Activated T-cell treated with anti-CD3 and anti-CD28 coated beads, Interleukin-2, amount 50 U/mL, for 1 hour (primary cell): ENCODE data around the gene SEMA5A.

Experiments used
- DNase-seq: peaks from one replicate; pipeline ENCODE4 v3.0.0-alpha.2; 2020

The SEMA5A gene

GRCh38 chr5:9089893-9090292 is 456.0 kb downstream of the SEMA5A start:
- no peak for DNase-seq

GRCh38 chr5:9082996-9083395 is 462.9 kb downstream of the SEMA5A start:
- DNase-seq, result no peak

GRCh38 chr5:9072701-9073100 is 473.2 kb downstream of the SEMA5A start:
- no peak for DNase-seq

GRCh38 chr5:9071524-9071923 is 474.4 kb downstream of the SEMA5A start:
- no peak for DNase-seq

GRCh38 chr5:9071074-9071473 is 474.8 kb downstream of the SEMA5A start:
- DNase-seq, result no peak

- no peak for DNase-seq
Observed at GRCh38 chr5:9069650-9070049, 476.2 kb downstream of the SEMA5A start.

GRCh38 chr5:9067154-9067553 is 478.7 kb downstream of the SEMA5A start:
- DNase-seq, result no peak

GRCh38 chr5:9066349-9066748 is 479.5 kb downstream of the SEMA5A start:
- DNase-seq, result no peak

- DNase-seq, result no peak
Observed at GRCh38 chr5:9063615-9064245, 482.1 kb downstream of the SEMA5A start.

- no peak for DNase-seq
Observed at GRCh38 chr5:9062873-9063272, 483.0 kb downstream of the SEMA5A start.

- DNase-seq, result no peak
Observed at GRCh38 chr5:9059920-9060691, 485.8 kb downstream of the SEMA5A start.

GRCh38 chr5:9058666-9059065 is 487.2 kb downstream of the SEMA5A start:
- DNase-seq, result no peak

GRCh38 chr5:9058161-9058560 is 487.7 kb downstream of the SEMA5A start:
- DNase-seq, result no peak

- no peak for DNase-seq
Observed at GRCh38 chr5:9057406-9058000, 488.4 kb downstream of the SEMA5A start.

GRCh38 chr5:9056046-9056445 is 489.8 kb downstream of the SEMA5A start:
- no peak for DNase-seq

- DNase-seq, result no peak
Observed at GRCh38 chr5:9054821-9055589, 490.9 kb downstream of the SEMA5A start.

GRCh38 chr5:9054322-9054721 is 491.6 kb downstream of the SEMA5A start:
- DNase-seq, result no peak

GRCh38 chr5:9052421-9052820 is 493.5 kb downstream of the SEMA5A start:
- DNase-seq, result no peak

GRCh38 chr5:9051779-9052178 is 494.1 kb downstream of the SEMA5A start:
- DNase-seq, result no peak

GRCh38 chr5:9047932-9048331 is 497.9 kb downstream of the SEMA5A start:
- no peak for DNase-seq

GRCh38 chr5:9046756-9047481 is 499.0 kb downstream of the SEMA5A start:
- DNase-seq, result no peak

GRCh38 chr5:9045946-9046345 is 499.9 kb downstream of the SEMA5A start:
- no peak for DNase-seq

- no peak for DNase-seq
Observed at GRCh38 chr5:9042241-9042640, 503.6 kb downstream of the SEMA5A start.
